Measurements from ENCODE around the gene TM7SF2.

Gene TM7SF2

DNA sequence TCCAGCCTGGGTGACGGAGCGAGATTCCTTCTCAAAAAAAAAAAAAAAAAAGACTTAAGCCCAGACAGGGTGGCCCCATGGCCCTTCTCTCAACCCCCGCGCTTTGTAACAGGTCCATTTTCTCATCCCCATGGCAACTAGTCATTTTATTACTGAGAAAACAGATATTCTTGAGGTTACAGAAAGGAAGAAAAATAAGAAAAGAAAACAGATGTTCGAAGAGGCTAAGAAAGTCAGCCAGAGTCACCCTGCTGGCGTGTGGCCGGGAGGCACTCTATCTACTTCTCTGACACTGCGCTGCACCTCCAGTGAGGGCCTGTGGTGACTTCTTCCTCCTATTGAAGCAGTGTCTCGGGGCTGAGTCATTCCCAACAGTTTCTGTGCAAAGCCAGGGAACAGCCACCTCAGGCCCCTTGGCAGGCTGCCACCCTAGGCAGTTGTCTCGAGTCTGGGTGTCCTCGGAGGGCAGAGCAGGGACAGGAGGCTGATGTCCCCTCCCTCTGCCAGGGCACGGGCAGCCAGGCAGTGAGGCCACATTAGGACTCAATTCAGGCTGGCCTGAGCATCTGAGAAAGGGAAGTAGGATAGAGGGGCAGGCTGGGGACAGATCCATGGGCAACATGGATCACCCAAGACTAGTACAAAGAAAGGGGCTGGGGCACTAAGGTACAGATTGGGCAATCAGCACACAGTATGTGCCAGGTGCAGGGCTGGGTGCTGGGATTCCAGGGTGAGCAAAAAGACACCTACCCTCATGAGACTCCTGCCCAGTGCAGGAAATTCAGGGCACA is 39.0 kb downstream of the TM7SF2 start:
- Histone ChIP-seq H3K4me3 (ENCODE audit: low read depth in 1 of 5, low read length in 5 of 5) (peak overlapping the region in 1 of 5 donors; percentile 22), H3K27me3 (ENCODE audit: control insufficient read depth in 5 of 5, insufficient read depth in 4 of 5, low read length in 5 of 5) (no peaks in the 10 kb centered on the region), H3K9ac (ENCODE audit: low read length in 5 of 5) (peak overlapping the region in 1 of 5 donors; percentile 18), H3K9me3 (ENCODE audit: control insufficient read depth in 5 of 5, low read length in 5 of 5) (peaks cover 0 to 4% (median 0%) of the 10 kb centered on the region in 5 donors), H3K4me1 (ENCODE audit: control insufficient read depth in 5 of 5, insufficient read depth in 5 of 5, low read length in 5 of 5) (peaks cover 0 to 11% (median 8%) of the 10 kb centered on the region in 5 donors), H3K36me3 (ENCODE audit: control insufficient read depth in 5 of 5, insufficient read depth in 5 of 5, low read length in 5 of 5) (no peaks in the 10 kb centered on the region), H3K27ac (ENCODE audit: low read depth, low read length) (no peak overlapping the region)

DNA sequence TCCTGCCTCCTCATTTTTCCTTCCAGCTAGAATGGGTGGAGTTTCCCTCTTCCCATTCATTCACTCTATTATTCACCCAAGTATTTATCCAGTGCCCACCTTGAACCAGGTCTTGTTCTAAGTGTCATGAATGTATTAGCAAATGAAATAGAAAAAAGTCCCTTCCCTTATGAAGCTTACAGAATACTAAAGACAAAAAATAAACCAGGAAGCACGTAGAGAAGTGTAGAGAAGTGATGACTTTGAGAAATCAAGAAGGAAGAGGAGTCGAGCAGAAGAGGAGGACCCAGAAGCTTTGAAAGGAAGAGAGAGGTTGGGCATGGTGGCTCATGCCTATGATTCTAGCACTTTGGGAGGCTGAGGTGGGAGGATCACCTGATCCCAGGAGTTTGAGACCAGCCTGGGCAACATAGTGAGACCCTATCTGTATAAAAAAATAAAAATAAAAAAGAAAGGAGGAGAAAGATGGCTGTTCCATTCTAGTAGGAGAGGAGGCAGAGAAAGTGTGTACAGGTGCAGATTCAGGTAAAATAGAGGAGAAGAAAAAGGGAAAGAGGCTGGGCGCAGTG is 39.7 kb downstream of the TM7SF2 start:
- Histone ChIP-seq H3K4me1 (ENCODE audit: control insufficient read depth in 5 of 5, insufficient read depth in 5 of 5, low read length in 5 of 5) (peaks cover 0 to 11% (median 8%) of the 10 kb centered on the region in 5 donors), H3K9ac (ENCODE audit: low read length in 5 of 5) (no peak overlapping the region), H3K27ac (ENCODE audit: low read depth, low read length) (no peak overlapping the region), H3K27me3 (ENCODE audit: control insufficient read depth in 5 of 5, insufficient read depth in 4 of 5, low read length in 5 of 5) (no peaks in the 10 kb centered on the region), H3K4me3 (ENCODE audit: low read depth in 1 of 5, low read length in 5 of 5) (no peak overlapping the region), H3K9me3 (ENCODE audit: control insufficient read depth in 5 of 5, low read length in 5 of 5) (peaks cover 0 to 4% (median 0%) of the 10 kb centered on the region in 5 donors), H3K36me3 (ENCODE audit: control insufficient read depth in 5 of 5, insufficient read depth in 5 of 5, low read length in 5 of 5) (no peaks in the 10 kb centered on the region)

DNA sequence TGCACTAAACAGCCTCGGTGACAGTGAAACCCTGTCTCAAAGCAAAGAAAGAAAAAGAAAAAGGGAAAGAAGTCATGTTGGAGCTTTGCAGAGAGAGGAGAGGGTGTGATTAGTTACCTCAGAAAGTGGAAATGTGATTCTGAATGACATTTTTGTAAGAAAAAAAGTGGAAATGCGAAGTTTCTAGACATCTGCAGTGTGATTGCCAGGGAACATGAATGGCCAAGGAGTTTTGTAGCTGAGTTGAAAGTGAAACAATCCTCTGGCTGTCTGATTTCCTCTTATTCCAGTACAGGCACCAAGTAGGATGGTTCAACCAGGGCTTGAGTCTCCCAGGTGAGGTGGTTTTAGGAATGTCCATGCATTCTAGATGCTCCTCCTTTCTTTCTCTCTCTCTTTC is 40.5 kb downstream of the TM7SF2 start:
- Histone ChIP-seq H3K9me3 (ENCODE audit: control insufficient read depth in 5 of 5, low read length in 5 of 5) (peaks cover 0 to 3% (median 0%) of the 10 kb centered on the region in 5 donors), H3K27ac (ENCODE audit: low read depth, low read length) (no peak overlapping the region), H3K36me3 (ENCODE audit: control insufficient read depth in 5 of 5, insufficient read depth in 5 of 5, low read length in 5 of 5) (no peaks in the 10 kb centered on the region), H3K4me3 (ENCODE audit: low read depth in 1 of 5, low read length in 5 of 5) (no peak overlapping the region), H3K9ac (ENCODE audit: low read length in 5 of 5) (no peak overlapping the region), H3K4me1 (ENCODE audit: control insufficient read depth in 5 of 5, insufficient read depth in 5 of 5, low read length in 5 of 5) (peaks cover 0 to 11% (median 8%) of the 10 kb centered on the region in 5 donors), H3K27me3 (ENCODE audit: control insufficient read depth in 5 of 5, insufficient read depth in 4 of 5, low read length in 5 of 5) (no peaks in the 10 kb centered on the region)

- no peak overlapping the region for H3K9ac ChIP-seq (ENCODE audit: low read length in 5 of 5)
- no peak overlapping the region for H3K4me3 ChIP-seq (ENCODE audit: low read depth in 1 of 5, low read length in 5 of 5)
- H3K36me3 ChIP-seq (ENCODE audit: control insufficient read depth in 5 of 5, insufficient read depth in 5 of 5, low read length in 5 of 5): no peaks in the 10 kb centered on the region
- H3K27me3 ChIP-seq (ENCODE audit: control insufficient read depth in 5 of 5, insufficient read depth in 4 of 5, low read length in 5 of 5): no peaks in the 10 kb centered on the region
- H3K27ac ChIP-seq (ENCODE audit: low read depth, low read length): no peak overlapping the region
- no peaks in the 10 kb centered on the region for H3K4me1 ChIP-seq (ENCODE audit: control insufficient read depth in 5 of 5, insufficient read depth in 5 of 5, low read length in 5 of 5)
- no peaks in the 10 kb centered on the region for H3K9me3 ChIP-seq (ENCODE audit: control insufficient read depth in 5 of 5, low read length in 5 of 5)
Measured at GRCh38 chr11:65156256-65156655, 44.6 kb downstream of the TM7SF2 start.

- no peak overlapping the region for H3K4me3 ChIP-seq (ENCODE audit: low read depth in 1 of 5, low read length in 5 of 5)
- H3K36me3 ChIP-seq (ENCODE audit: control insufficient read depth in 5 of 5, insufficient read depth in 5 of 5, low read length in 5 of 5): no peaks in the 10 kb centered on the region
- no peak overlapping the region for H3K9ac ChIP-seq (ENCODE audit: low read length in 5 of 5)
- H3K27me3 ChIP-seq (ENCODE audit: control insufficient read depth in 5 of 5, insufficient read depth in 4 of 5, low read length in 5 of 5): no peaks in the 10 kb centered on the region
- no peaks in the 10 kb centered on the region for H3K9me3 ChIP-seq (ENCODE audit: control insufficient read depth in 5 of 5, low read length in 5 of 5)
- no peaks in the 10 kb centered on the region for H3K4me1 ChIP-seq (ENCODE audit: control insufficient read depth in 5 of 5, insufficient read depth in 5 of 5, low read length in 5 of 5)
- no peak overlapping the region for H3K27ac ChIP-seq (ENCODE audit: low read depth, low read length)
Measured at GRCh38 chr11:65156926-65157325, 45.3 kb downstream of the TM7SF2 start.

GRCh38 chr11:65157336-65157735 is 45.7 kb downstream of the TM7SF2 start:
- Histone ChIP-seq H3K27me3 (ENCODE audit: control insufficient read depth in 5 of 5, insufficient read depth in 4 of 5, low read length in 5 of 5) (no peaks in the 10 kb centered on the region), H3K9me3 (ENCODE audit: control insufficient read depth in 5 of 5, low read length in 5 of 5) (no peaks in the 10 kb centered on the region), H3K36me3 (ENCODE audit: control insufficient read depth in 5 of 5, insufficient read depth in 5 of 5, low read length in 5 of 5) (no peaks in the 10 kb centered on the region), H3K9ac (ENCODE audit: low read length in 5 of 5) (no peak overlapping the region), H3K27ac (ENCODE audit: low read depth, low read length) (no peak overlapping the region), H3K4me1 (ENCODE audit: control insufficient read depth in 5 of 5, insufficient read depth in 5 of 5, low read length in 5 of 5) (no peaks in the 10 kb centered on the region), H3K4me3 (ENCODE audit: low read depth in 1 of 5, low read length in 5 of 5) (no peak overlapping the region)

DNA sequence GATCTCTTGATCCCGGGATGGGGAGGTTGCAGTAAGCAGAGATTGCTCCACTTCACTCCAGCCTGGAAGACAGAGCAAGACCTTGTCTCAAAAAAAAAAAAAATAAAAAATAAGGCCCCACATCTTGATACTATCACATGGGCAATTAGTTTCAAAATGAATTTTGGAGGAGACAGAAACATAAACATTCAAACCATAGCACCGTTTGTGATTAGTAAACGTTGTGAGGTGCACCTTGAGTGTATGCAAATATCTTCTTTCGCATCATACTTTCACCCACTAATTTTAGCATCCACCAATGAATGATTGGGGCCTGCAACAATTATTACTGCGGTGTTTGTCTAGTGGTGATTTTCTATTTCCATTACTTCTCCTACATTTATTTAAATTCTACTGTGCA is 47.3 kb downstream of the TM7SF2 start:
- H3K27me3 ChIP-seq (ENCODE audit: control insufficient read depth in 5 of 5, insufficient read depth in 4 of 5, low read length in 5 of 5): no peaks in the 10 kb centered on the region
- no peaks in the 10 kb centered on the region for H3K4me1 ChIP-seq (ENCODE audit: control insufficient read depth in 5 of 5, insufficient read depth in 5 of 5, low read length in 5 of 5)
- no peaks in the 10 kb centered on the region for H3K9me3 ChIP-seq (ENCODE audit: control insufficient read depth in 5 of 5, low read length in 5 of 5)
- no peak overlapping the region for H3K4me3 ChIP-seq (ENCODE audit: low read depth in 1 of 5, low read length in 5 of 5)
- H3K36me3 ChIP-seq (ENCODE audit: control insufficient read depth in 5 of 5, insufficient read depth in 5 of 5, low read length in 5 of 5): no peaks in the 10 kb centered on the region
- H3K9ac ChIP-seq (ENCODE audit: low read length in 5 of 5): no peak overlapping the region
- no peak overlapping the region for H3K27ac ChIP-seq (ENCODE audit: low read depth, low read length)

GRCh38 chr11:65160643-65161042 is 49.0 kb downstream of the TM7SF2 start:
- no peaks in the 10 kb centered on the region for H3K9me3 ChIP-seq (ENCODE audit: control insufficient read depth in 5 of 5, low read length in 5 of 5)
- no peak overlapping the region for H3K9ac ChIP-seq (ENCODE audit: low read length in 5 of 5)
- no peaks in the 10 kb centered on the region for H3K27me3 ChIP-seq (ENCODE audit: control insufficient read depth in 5 of 5, insufficient read depth in 4 of 5, low read length in 5 of 5)
- H3K27ac ChIP-seq (ENCODE audit: low read depth, low read length): no peak overlapping the region
- peaks cover 0 to 6% (median 0%) of the 10 kb centered on the region in 5 donors for H3K4me1 ChIP-seq (ENCODE audit: control insufficient read depth in 5 of 5, insufficient read depth in 5 of 5, low read length in 5 of 5)
- no peak overlapping the region for H3K4me3 ChIP-seq (ENCODE audit: low read depth in 1 of 5, low read length in 5 of 5)
- H3K36me3 ChIP-seq (ENCODE audit: control insufficient read depth in 5 of 5, insufficient read depth in 5 of 5, low read length in 5 of 5): no peaks in the 10 kb centered on the region

DNA sequence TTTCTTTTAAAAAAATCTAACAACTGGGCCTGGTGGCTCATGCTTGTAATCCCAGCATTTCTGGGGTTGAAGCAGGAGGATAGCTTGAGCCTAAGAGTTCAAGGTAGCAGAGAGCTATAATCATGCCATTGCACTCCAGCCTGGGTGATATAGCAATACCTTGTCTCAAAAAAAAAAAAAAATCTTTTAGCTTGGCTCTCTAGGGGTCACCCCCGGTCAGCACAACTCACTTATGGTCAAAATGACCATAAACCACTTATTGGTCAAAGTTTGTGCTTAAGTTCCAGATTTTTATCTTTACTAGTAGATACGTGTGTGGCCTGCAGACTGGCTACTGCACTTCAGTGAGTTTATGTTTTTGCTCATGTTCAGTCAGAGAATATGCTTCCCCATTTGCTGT is 52.0 kb downstream of the TM7SF2 start:
- Histone ChIP-seq H3K27ac (ENCODE audit: low read depth, low read length) (no peak overlapping the region), H3K27me3 (ENCODE audit: control insufficient read depth in 5 of 5, insufficient read depth in 4 of 5, low read length in 5 of 5) (no peaks in the 10 kb centered on the region), H3K4me3 (ENCODE audit: low read depth in 1 of 5, low read length in 5 of 5) (no peak overlapping the region), H3K4me1 (ENCODE audit: control insufficient read depth in 5 of 5, insufficient read depth in 5 of 5, low read length in 5 of 5) (peaks cover 0 to 11% (median 3%) of the 10 kb centered on the region in 5 donors), H3K9ac (ENCODE audit: low read length in 5 of 5) (no peak overlapping the region), H3K9me3 (ENCODE audit: control insufficient read depth in 5 of 5, low read length in 5 of 5) (no peaks in the 10 kb centered on the region), H3K36me3 (ENCODE audit: control insufficient read depth in 5 of 5, insufficient read depth in 5 of 5, low read length in 5 of 5) (no peaks in the 10 kb centered on the region)
